Measurements from ENCODE around the gene SHC1.

The SHC1 gene

DNA sequence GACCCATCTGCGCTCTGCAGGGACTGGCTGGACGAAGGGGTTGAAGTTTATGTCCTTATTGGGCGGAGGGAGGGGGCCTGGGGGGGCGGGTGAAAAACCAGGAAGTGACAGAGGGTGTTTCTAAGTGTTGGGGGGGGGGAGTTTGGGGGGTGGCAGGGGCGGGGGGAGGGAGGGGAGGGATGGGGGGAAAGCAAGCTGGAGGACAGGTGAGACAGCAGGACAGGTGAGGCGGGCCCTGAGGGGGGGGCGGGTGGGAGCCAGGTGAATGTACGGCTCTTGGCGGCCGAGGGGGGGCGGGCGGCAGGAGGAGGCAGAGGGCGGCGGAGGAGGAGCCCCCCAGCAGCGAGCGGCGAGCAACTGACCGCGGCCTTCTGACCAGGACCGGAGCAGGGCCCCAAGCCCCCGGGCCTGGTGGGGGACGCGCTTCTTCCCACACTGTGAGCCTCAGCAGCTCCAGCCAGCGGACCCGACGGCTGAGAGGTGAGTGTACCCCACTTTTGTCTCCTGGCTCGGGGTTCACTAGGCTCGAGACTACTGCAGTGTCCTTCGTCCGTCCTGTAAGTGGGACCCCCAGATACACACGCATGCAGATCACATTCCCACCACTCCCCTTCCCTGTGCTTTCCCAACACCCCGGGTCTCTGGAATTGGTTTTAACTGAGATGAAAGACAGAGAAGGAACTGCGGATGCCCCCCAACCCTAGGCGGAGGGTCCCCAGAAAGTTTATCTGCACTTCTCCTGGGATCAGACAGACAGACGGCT lies 32.1 kb upstream of the SHC1 start, which contains the start of gene ZBTB7B:
ZBTB7B (plus strand) TSS at position 339 of the 763 bp plus-strand sequence. CDS start 11,859 bp downstream, outside the sequence.
- TF ChIP-seq CTCF (IDR thresholded peaks at IDR 0.05; ENCODE audit: insufficient read depth, low read depth, low read length, missing control alignments): no peak
- peak; percentile 48 for DNase-seq (ENCODE audit: low read depth)

DNA sequence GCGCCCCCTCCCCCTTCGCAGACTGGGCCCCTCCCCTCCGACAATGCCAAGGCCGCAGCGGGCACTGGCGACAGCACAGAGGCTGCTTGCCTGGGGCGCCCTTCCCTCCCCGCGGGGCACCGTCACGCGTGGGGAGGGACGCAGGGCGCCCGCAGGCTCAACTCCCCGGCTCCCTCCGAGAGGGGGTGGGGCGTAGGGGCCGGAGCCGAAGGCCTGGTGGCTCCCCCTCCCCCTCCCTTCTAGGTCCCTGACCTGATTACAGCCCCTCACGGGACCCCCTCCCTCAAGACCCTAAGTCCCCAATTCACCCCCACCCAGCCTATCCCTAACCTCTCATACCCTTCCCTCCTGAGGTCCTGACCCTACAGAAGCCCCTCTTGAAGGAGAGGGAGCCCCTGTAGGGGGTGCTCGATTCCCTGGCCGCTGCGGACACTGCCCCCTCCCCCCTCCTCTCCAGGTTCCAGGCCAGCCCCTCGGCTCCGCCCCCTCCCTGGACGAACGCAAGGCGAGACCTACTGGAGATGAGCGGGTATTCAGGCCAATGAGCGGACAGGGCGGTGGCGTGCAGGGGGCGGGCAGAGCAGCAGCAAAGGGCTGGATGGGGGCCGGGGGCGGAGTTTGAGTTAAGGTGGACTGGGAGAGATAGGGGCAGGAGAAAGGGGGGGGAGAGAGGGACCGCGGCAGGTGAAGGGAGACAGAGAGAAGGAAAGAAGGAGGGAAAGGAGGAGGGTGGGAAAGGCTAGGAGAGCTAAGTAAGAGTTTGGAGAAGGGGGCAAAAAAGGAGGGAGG lies 31.3 kb upstream of the SHC1 start:
- peak; percentile 99 for DNase-seq (ENCODE audit: low read depth)
- TF ChIP-seq CTCF (IDR thresholded peaks at IDR 0.05; ENCODE audit: insufficient read depth, low read depth, low read length, missing control alignments): peak; percentile 47
- H3K4me3 ChIP-seq (ENCODE audit: low read depth, low read length): peak overlapping the region; percentile 84

More for the DNA sequence above, 32.1 kb upstream of the SHC1 start, which contains the start of gene ZBTB7B:
- peak within 1 kb of the TSS; percentile 84 for H3K4me3 ChIP-seq (ENCODE audit: low read depth, low read length)

DNA sequence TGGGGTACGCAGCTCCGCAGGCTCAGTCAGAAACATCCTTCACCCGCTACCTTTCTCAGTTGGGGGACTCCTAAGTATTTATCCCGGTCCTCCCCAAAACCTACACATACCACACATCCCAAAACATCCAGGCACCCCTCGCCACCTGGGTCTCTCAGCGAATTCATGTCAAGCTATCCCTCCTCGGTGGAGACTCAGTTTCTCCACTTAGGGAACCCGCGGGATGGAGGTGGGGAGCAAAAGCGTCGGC lies 30.8 kb upstream of the SHC1 start:
- DNase-seq (ENCODE audit: low read depth): no peak
- no peak for TF ChIP-seq CTCF (IDR thresholded peaks at IDR 0.05; ENCODE audit: insufficient read depth, low read depth, low read length, missing control alignments)
- H3K4me3 ChIP-seq (ENCODE audit: low read depth, low read length): peak overlapping the region; percentile 84

- peak overlapping the region; percentile 84 for H3K4me3 ChIP-seq (ENCODE audit: low read depth, low read length)
- peak; percentile 1 for TF ChIP-seq CTCF (IDR thresholded peaks at IDR 0.05; ENCODE audit: insufficient read depth, low read depth, low read length, missing control alignments)
- peak; percentile 95 for DNase-seq (ENCODE audit: low read depth)
Observed at GRCh38 chr1:155000726-155001424, 30.3 kb upstream of the SHC1 start.

DNA sequence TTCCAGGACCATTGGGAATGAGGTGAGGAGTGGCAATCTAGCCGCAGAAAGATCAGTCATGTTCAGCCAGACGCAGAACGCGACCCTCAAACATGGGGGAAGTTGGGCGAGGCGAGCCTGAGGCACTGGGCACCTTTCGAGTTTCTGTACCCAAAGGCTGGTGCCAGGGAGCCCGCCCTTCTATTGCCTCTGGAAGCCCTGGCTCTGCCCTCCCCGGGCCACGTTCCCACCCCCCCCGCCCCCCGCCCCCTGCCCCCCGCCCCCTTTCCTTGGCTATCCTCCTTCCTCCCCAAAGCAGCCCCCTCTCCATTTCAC lies 29.8 kb upstream of the SHC1 start:
- DNase-seq (ENCODE audit: low read depth): peak; percentile 44
- TF ChIP-seq CTCF (IDR thresholded peaks at IDR 0.05; ENCODE audit: insufficient read depth, low read depth, low read length, missing control alignments): no peak
- peak overlapping the region; percentile 84 for H3K4me3 ChIP-seq (ENCODE audit: low read depth, low read length)

- no peak for TF ChIP-seq CTCF (IDR thresholded peaks at IDR 0.05; ENCODE audit: insufficient read depth, low read depth, low read length, missing control alignments)
- DNase-seq (ENCODE audit: low read depth): peak; percentile 81
- peak overlapping the region; percentile 84 for H3K4me3 ChIP-seq (ENCODE audit: low read depth, low read length)
Observed at GRCh38 chr1:154999571-155000410, 29.2 kb upstream of the SHC1 start.

Measured in GM12865 (cell line).